Posterior vena cava (tissue), 2 donors: Measurements from ENCODE around the gene SMIM23. TPM values are rescaled to one million over a fixed set of nuclear protein-coding genes. Genes with fewer than 3 reads are reported as not detected.

ENCODE experiments used
- DNase-seq: peaks from one replicate; pipeline ENCODE4 v3.0.0-alpha.2; 2020; ENCODE audit warnings: low spot score
- intact Hi-C, 2 donors: fragments of 100-400 bp; cut with DNase I; formaldehyde crosslinking; loops; one replicate each; pipeline versions ENCODE4 v1.14.1 to v1.14.2; 2022 to 2023
- total RNA-seq, 2 donors: library from RNA; stranded (reverse); fragmentation: NEBNext Ultra II Directional; extraction: Animal tissue kit (Norgen Biotek cat#: 25700); gene quantifications; one replicate each; pipeline ENCODE4 v1.2.1, GENCODE V29; 2021
- donor health status: DM: yes; HTN: yes; CAD: no.
- donor health status: DM: yes; HTN: yes; CAD: no.

SMIM23 gene
- total RNA-seq, 2 donors from 2014 or later = not detected

- intact Hi-C loops = no loop called here
- no peak for DNase-seq
Measured at GRCh38 chr5:171808453-171808852, 22.8 kb downstream of the SMIM23 start.

GRCh38 chr5:171808951-171809350 is 23.3 kb downstream of the SMIM23 start:
- intact Hi-C loops = no loop called here
- no peak for DNase-seq

GRCh38 chr5:171810227-171810626 is 24.6 kb downstream of the SMIM23 start:
- intact Hi-C loops = no loop called here
- DNase-seq = no peak

- DNase-seq = no peak
- intact Hi-C loops = no loop called here
Measured at GRCh38 chr5:171813270-171813669, 27.7 kb downstream of the SMIM23 start.

GRCh38 chr5:171813813-171814490 is 28.3 kb downstream of the SMIM23 start:
- DNase-seq = no peak

GRCh38 chr5:171816666-171817065 is 31.0 kb downstream of the SMIM23 start:
- DNase-seq = no peak
- intact Hi-C loops = no loop called here

More at GRCh38 chr5:171813813-171814490, 28.3 kb downstream of the SMIM23 start:
- intact Hi-C loops = no loop called here

GRCh38 chr5:171820561-171820960 is 34.9 kb downstream of the SMIM23 start:
- intact Hi-C loops = no loop called here

GRCh38 chr5:171821286-171821685 is 35.7 kb downstream of the SMIM23 start:
- no peak for DNase-seq
- intact Hi-C loops = no loop called here

More at GRCh38 chr5:171820561-171820960, 34.9 kb downstream of the SMIM23 start:
- DNase-seq = no peak

- DNase-seq = no peak
- intact Hi-C loops = no loop called here
Measured at GRCh38 chr5:171823269-171823668, 37.7 kb downstream of the SMIM23 start.

GRCh38 chr5:171825051-171825450 is 39.4 kb downstream of the SMIM23 start:
- intact Hi-C loops = no loop called here
- no peak for DNase-seq

- no peak for DNase-seq
- intact Hi-C loops = no loop called here
Measured at GRCh38 chr5:171826132-171826531, 40.5 kb downstream of the SMIM23 start.

GRCh38 chr5:171827162-171827561 is 41.5 kb downstream of the SMIM23 start:
- intact Hi-C loops = no loop called here
- no peak for DNase-seq

- DNase-seq = no peak
Measured at GRCh38 chr5:171830686-171831085, 45.1 kb downstream of the SMIM23 start.

GRCh38 chr5:171832775-171833174 is 47.2 kb downstream of the SMIM23 start:
- intact Hi-C loops = no loop called here
- no peak for DNase-seq

More at GRCh38 chr5:171830686-171831085, 45.1 kb downstream of the SMIM23 start:
- intact Hi-C loops = loop anchor here in 1 of 2 donors (1.0 kb wide), 1 partner anchor 8 kb away; no protein-coding TSS in a partner anchor

- intact Hi-C loops = no loop called here
- no peak for DNase-seq
Measured at GRCh38 chr5:171834461-171834860, 48.8 kb downstream of the SMIM23 start.

GRCh38 chr5:171835066-171835465 is 49.4 kb downstream of the SMIM23 start:
- DNase-seq = no peak
- intact Hi-C loops = no loop called here

- intact Hi-C loops = no loop called here
- DNase-seq = no peak
Measured at GRCh38 chr5:171837522-171837921, 51.9 kb downstream of the SMIM23 start.

- no peak for DNase-seq
- intact Hi-C loops = loop anchor here in 1 of 2 donors (1.0 kb wide), 1 partner anchor 8 kb away; no protein-coding TSS in a partner anchor
Measured at GRCh38 chr5:171838066-171838465, 52.4 kb downstream of the SMIM23 start.

GRCh38 chr5:171839112-171839511 is 53.5 kb downstream of the SMIM23 start:
- DNase-seq = no peak
- intact Hi-C loops = no loop called here

GRCh38 chr5:171840066-171840465 is 54.4 kb downstream of the SMIM23 start:
- intact Hi-C loops = loop anchor here in 1 of 2 donors (10.0 kb wide), 1 partner anchor 215 kb away; no protein-coding TSS in a partner anchor
- DNase-seq = no peak
